Aorta (tissue), 5 donors: Measurements from ENCODE around the gene ZNF367. TPM values are rescaled to one million over a fixed set of nuclear protein-coding genes. Genes with fewer than 3 reads are reported as not detected.

Experiments
- ATAC-seq: fragments of 200-7000 bp; cut with Tn5 transposase; one replicate; pipeline ENCODE4 v1.9.1; 2022; ENCODE audit warnings: moderate library complexity; ENCODE audit not compliant: low FRiP score
- DNase-seq, 2 donors: peaks; one replicate each; pipeline ENCODE4 v3.0.0-alpha.2; 2020
- H3K27ac ChIP-seq, 2 donors: one replicate each; pipeline ENCODE4 v1.5.1; 2013; ENCODE audit warnings: low read length in 2 of 2, mild to moderate bottlenecking in 2 of 2, moderate library complexity in 2 of 2, control low read depth in 1 of 2, inconsistent platforms in 1 of 2, low read depth in 1 of 2
- H3K27me3 ChIP-seq, 2 donors: one replicate each; pipeline ENCODE4 v1.6.1; 2013; ENCODE audit warnings: control low read depth in 1 of 2, low read length in 1 of 2, mild to moderate bottlenecking in 1 of 2, moderate library complexity in 1 of 2; ENCODE audit not compliant: insufficient read depth in 2 of 2, control insufficient read depth in 1 of 2
- H3K36me3 ChIP-seq, 2 donors: one replicate each; pipeline ENCODE4 v1.6.1; 2013; ENCODE audit warnings: control low read depth in 1 of 2, low read length in 1 of 2, mild to moderate bottlenecking in 1 of 2; ENCODE audit not compliant: insufficient read depth in 2 of 2, control insufficient read depth in 1 of 2
- H3K4me1 ChIP-seq, 2 donors: one replicate each; pipeline ENCODE4 v1.6.1; 2013; ENCODE audit warnings: low read length in 2 of 2, control low read depth in 1 of 2, mild to moderate bottlenecking in 1 of 2, moderate library complexity in 1 of 2; ENCODE audit not compliant: insufficient read depth in 2 of 2, control insufficient read depth in 1 of 2
- H3K4me3 ChIP-seq, 2 donors: one replicate each; pipeline ENCODE4 v1.5.1; 2013; ENCODE audit warnings: low read length in 2 of 2, control low read depth in 1 of 2, mild to moderate bottlenecking in 1 of 2
- H3K9me3 ChIP-seq: one replicate; pipeline ENCODE4 v1.6.1; 2013; ENCODE audit warnings: mild to moderate bottlenecking, low read length; ENCODE audit not compliant: control insufficient read depth
- WGBS, 2 donors: extraction: QIAGEN DNeasy Blood & Tissue Kit; methylation state at CpG; one replicate each; pipeline ENCODE4 v1.1.7; 2013; 5-methylcytosine and 5-hydroxymethylcytosine counted together
- intact Hi-C, 2 donors: fragments of 100-400 bp; cut with DNase I; formaldehyde crosslinking; loops; one replicate each; pipeline versions ENCODE4 v1.14.2 to v1.15.0; 2022
- polyA plus RNA-seq, 2 donors: library from polyadenylated mRNA; stranded (reverse); fragments of 200-250 nt; gene quantifications; one replicate each; pipeline ENCODE4 v1.2.3, GENCODE V29; 2013
- total RNA-seq, 2 donors: library from RNA; stranded (reverse); fragmentation: NEBNext Ultra II Directional; extraction: Animal tissue kit (Norgen Biotek cat#: 25700); gene quantifications; one replicate each; pipeline ENCODE4 v1.2.1, GENCODE V29; 2021
- donor health status: healthy with polysubstance abuse.
- donor health status: Bipolar disorder and iron deficiency.
- donor health status: DM: no; HTN: no; CAD: no.
- donor health status: DM: no; HTN: no; CAD: no.
- donor health status: DM: yes; HTN: yes; CAD: no.

Gene ZNF367
- total and polyA plus RNA-seq, 4 donors, result 1.3 to 1.8 (median 1.4) TPM

DNA sequence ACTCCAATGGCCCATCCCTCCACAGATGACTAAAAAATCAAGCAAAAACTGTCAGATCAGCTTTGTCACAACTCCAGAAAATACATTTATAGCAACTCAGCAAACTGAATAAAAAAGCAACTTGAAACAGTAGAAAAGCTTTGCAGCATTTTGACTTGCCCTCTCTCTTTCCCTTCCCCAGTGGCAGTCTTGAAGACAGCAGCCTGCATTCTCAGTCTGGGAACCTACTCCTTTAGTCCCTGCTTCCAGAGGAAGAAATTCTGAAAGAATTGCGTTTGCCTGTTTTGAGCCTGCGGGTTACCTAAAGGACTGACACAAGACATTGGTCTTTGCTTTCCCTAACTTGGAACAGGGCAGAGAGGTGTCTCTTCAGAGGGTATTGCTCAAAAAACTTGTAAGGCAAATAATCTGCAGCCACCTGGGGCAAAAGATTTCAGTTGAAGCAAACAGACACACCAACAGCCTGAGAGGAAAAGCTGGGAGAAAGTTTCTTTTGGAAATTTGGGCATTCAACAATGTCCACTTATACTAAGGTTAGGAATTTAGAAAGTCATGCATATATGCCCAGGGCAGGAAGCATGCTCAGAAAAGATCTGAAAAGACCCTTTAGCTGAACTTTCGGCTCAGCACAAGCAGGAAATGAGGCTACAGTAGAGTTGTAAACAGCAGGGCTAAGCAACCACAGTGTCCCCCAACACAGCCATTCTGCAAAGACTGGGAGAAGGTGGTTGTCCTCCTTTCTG, 19.4 kb downstream of the ZNF367 start:
- ATAC-seq, result no peak

GRCh38 chr9:96395964-96396363, 22.2 kb downstream of the ZNF367 start:
- Histone ChIP-seq H3K36me3 (no peaks in the 10 kb centered on the region), H3K9me3 (no peaks in the 10 kb centered on the region), H3K27ac (no peak overlapping the region), H3K4me3 (no peak overlapping the region), H3K27me3 (no peaks in the 10 kb centered on the region), H3K4me1 (no peaks in the 10 kb centered on the region)
- ATAC-seq, result no peak
- DNase-seq, result no peak
- intact Hi-C loops, result no loop called here
- WGBS, 2 donors, result 95 to 96% methylated on average over 2 of the region's 2 CpGs

More for the DNA sequence above, 19.4 kb downstream of the ZNF367 start:
- Histone ChIP-seq H3K4me1 (no peaks in the 10 kb centered on the region), H3K36me3 (no peaks in the 10 kb centered on the region), H3K4me3 (no peak overlapping the region), H3K27me3 (no peaks in the 10 kb centered on the region), H3K9me3 (no peaks in the 10 kb centered on the region), H3K27ac (no peak overlapping the region)
- intact Hi-C loops, result no loop called here
- no peak for DNase-seq
- WGBS, 2 donors, result 44 to 52% methylated on average over 3 of the region's 3 CpGs

GRCh38 chr9:96394832-96395496, 23.2 kb downstream of the ZNF367 start:
- H3K27ac ChIP-seq, result no peak overlapping the region
- intact Hi-C loops, result no loop called here
- no peaks in the 10 kb centered on the region for H3K4me1 ChIP-seq
- no peaks in the 10 kb centered on the region for H3K9me3 ChIP-seq
- WGBS, 2 donors, result 92 to 95% methylated on average over 6 of the region's 6 CpGs
- ATAC-seq, result no peak
- H3K36me3 ChIP-seq, result no peaks in the 10 kb centered on the region
- no peak overlapping the region for H3K4me3 ChIP-seq
- peak in 1 of 2 donors; percentile 66 for DNase-seq
- no peaks in the 10 kb centered on the region for H3K27me3 ChIP-seq

- no peak for ATAC-seq
Measured at GRCh38 chr9:96392263-96392662, 25.9 kb downstream of the ZNF367 start.

DNA sequence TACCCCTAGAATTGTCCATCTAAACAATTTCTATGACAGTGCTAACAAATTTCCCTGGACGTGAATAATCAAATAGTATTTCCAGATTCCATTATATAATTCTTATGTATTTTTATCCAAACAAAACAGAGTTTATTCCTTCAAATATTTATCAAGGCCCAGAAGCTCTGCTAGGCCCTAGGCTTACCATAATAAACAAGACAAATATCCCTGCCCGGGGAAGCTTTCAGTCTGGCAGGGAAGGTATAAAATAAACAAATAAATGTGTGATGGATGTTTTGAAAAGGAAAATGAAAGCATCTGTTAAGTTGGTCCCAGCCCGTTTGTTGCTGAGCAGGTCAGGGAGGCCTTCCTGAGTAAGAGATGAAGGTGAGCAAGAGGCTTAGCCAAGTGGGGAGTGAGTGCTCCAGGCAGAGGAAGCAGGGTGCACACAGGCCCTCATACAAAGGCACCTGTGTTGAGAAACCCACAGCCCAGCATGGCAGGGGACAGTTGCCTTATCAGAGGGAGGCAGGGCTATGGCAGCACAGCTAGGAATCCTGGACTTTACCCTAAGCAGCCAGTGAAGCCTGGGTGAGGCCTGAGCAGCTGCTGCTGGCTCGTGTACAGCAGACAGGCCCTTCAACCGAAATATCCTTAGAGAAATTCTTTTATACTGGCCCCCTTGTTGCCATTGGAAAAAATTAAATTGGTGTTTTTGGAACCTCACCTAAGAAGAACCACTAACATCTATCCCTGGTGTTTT, 27.0 kb downstream of the ZNF367 start:
- Histone ChIP-seq H3K4me1 (no peaks in the 10 kb centered on the region), H3K9me3 (no peaks in the 10 kb centered on the region), H3K27ac (no peak overlapping the region), H3K4me3 (no peak overlapping the region), H3K27me3 (no peaks in the 10 kb centered on the region), H3K36me3 (no peaks in the 10 kb centered on the region)
- ATAC-seq, result no peak
- WGBS, 2 donors, result 30 to 32% methylated on average over 5 of the region's 5 CpGs
- DNase-seq, result no peak
- intact Hi-C loops, result no loop called here

More at GRCh38 chr9:96392263-96392662, 25.9 kb downstream of the ZNF367 start:
- intact Hi-C loops, result no loop called here
- Histone ChIP-seq H3K4me3 (no peak overlapping the region), H3K27ac (no peak overlapping the region), H3K9me3 (no peaks in the 10 kb centered on the region), H3K4me1 (no peaks in the 10 kb centered on the region), H3K27me3 (no peaks in the 10 kb centered on the region), H3K36me3 (no peaks in the 10 kb centered on the region)
- no peak for DNase-seq
- WGBS, 2 donors, result 97% methylated on average over 12 of the region's 12 CpGs

- WGBS, 2 donors, result 94 to 96% methylated on average over 11 of the region's 11 CpGs
- intact Hi-C loops, result no loop called here
- Histone ChIP-seq H3K27me3 (no peaks in the 10 kb centered on the region), H3K4me1 (no peaks in the 10 kb centered on the region), H3K27ac (no peak overlapping the region), H3K36me3 (no peaks in the 10 kb centered on the region), H3K4me3 (no peak overlapping the region), H3K9me3 (no peaks in the 10 kb centered on the region)
- DNase-seq (no peak), ATAC-seq (no peak)
Measured at GRCh38 chr9:96388144-96388543, 30.0 kb downstream of the ZNF367 start.

GRCh38 chr9:96386157-96386556, 32.0 kb downstream of the ZNF367 start:
- intact Hi-C loops, result no loop called here
- no peak overlapping the region for H3K27ac ChIP-seq
- H3K27me3 ChIP-seq, result no peaks in the 10 kb centered on the region
- H3K4me1 ChIP-seq, result peaks cover 0 to 2% of the 10 kb centered on the region in 2 donors
- no peak for DNase-seq
- ATAC-seq, result no peak
- H3K4me3 ChIP-seq, result no peak overlapping the region
- H3K36me3 ChIP-seq, result no peaks in the 10 kb centered on the region
- no peaks in the 10 kb centered on the region for H3K9me3 ChIP-seq

DNA sequence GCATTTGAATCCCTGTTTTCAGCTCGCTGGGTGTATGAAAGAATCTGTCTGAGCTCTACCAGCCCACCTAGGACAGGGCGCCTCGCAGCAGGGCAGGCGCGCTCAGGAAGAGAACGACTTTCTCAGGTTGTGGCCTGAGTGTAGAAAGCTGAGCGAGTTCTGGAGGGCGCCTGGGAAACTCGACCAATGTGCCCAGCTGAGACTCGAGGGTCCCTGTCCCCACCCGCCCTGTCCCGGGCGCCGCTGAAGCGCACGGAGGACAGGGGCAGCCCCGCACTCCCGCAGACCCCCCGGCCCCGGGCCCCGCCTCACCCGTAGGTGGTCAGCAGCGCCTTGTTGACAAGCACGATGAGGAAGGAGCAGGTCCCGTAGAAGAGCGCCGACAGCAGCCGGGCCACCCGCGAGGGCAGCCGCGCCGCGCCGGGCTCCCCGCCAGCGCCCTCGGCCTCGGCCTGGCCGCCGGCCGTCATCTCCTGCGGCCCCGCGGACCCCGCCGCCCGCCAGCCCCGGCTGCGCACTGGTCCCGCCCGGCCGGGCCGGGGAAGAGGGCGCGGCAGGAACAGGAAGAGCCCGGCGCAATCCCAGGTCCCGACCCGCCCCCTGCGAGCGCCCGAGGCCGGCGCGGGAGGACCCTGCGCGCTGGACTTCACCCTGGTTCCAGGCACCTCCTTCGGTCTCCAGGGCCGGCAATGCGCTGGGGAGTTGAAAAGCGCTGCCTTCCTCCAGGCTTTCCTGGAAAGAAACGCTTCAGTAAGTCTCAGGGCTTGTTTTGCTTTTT, 34.8 kb downstream of the ZNF367 start, which contains the start of gene SLC35D2:
Gene SLC35D2, minus strand, starts transcription at position 547 of the 778 bp plus-strand sequence. Its CDS starts 77 bp downstream, at position 470.
- DNase-seq, result peak; percentile 77 to 90
- Histone ChIP-seq H3K4me3 (peak within 1 kb of the TSS; percentile 90 to 99), H3K9me3 (no peaks in the 10 kb centered on the region), H3K4me1 (peaks cover 0 to 2% of the 10 kb centered on the region in 2 donors), H3K27ac (peak within 1 kb of the TSS; percentile 47 to 72), H3K36me3 (no peaks in the 10 kb centered on the region), H3K27me3 (no peaks in the 10 kb centered on the region)
- 0 to 1% methylated on average over 37 to 73 of the region's 73 CpGs for WGBS, 2 donors
- peak; percentile 87 for ATAC-seq
- intact Hi-C loops, result no loop called here
